Smooth muscle cell (in vitro differentiated cells): ENCODE data around the gene IPO4. TPM values are rescaled to one million over a fixed set of nuclear protein-coding genes. Genes with fewer than 3 reads are reported as not detected.
"Not testable (repeated sequence)": the region's sequence is repeated elsewhere in the genome, so short reads cannot be mapped to it uniquely, and the experiment has no call there.

ENCODE experiments used
- DNase-seq: peaks from one replicate; lab custom pipeline; 2025; ENCODE audit not compliant: unreplicated experiment; lab: John Stamatoyannopoulos, UW
- H2AFZ ChIP-seq: fragments of 200-600 bp; sonication (generic); 2 replicates; pipeline ENCODE4 v1.6.0; 2016; ENCODE audit warnings: antibody characterized with exemption, low read depth, mild to moderate bottlenecking
- H3F3A ChIP-seq: fragments of 200-600 bp; sonication (generic); 2 replicates; pipeline ENCODE4 v1.6.0; 2017; ENCODE audit warnings: antibody characterized with exemption, low read depth
- H3K27ac ChIP-seq: fragments of 200-600 bp; sonication (generic); 2 replicates; pipeline ENCODE4 v1.5.1; 2016; ENCODE audit warnings: low read depth, mild to moderate bottlenecking
- H3K27me3 ChIP-seq: fragments of 200-600 bp; sonication (generic); 2 replicates; pipeline ENCODE4 v1.6.1; 2016; ENCODE audit warnings: low read depth, mild to moderate bottlenecking
- H3K36me3 ChIP-seq: fragments of 200-600 bp; sonication (generic); 2 replicates; pipeline ENCODE4 v1.5.1; 2016; ENCODE audit warnings: low read depth
- H3K4me1 ChIP-seq: fragments of 200-600 bp; sonication (generic); 2 replicates; pipeline ENCODE4 v1.5.1; 2016; ENCODE audit warnings: low read depth
- H3K4me2 ChIP-seq: fragments of 200-600 bp; sonication (generic); 2 replicates; pipeline ENCODE4 v1.6.0; 2016; ENCODE audit warnings: mild to moderate bottlenecking
- H3K4me3 ChIP-seq: fragments of 200-600 bp; sonication (generic); 2 replicates; pipeline ENCODE4 v1.5.1; 2016; ENCODE audit warnings: mild to moderate bottlenecking
- H3K79me2 ChIP-seq: fragments of 200-600 bp; sonication (generic); 2 replicates; pipeline ENCODE4 v1.6.0; 2016; ENCODE audit warnings: low read depth, mild to moderate bottlenecking
- H3K9ac ChIP-seq: fragments of 200-600 bp; sonication (generic); 2 replicates; pipeline ENCODE4 v1.6.0; 2016; ENCODE audit warnings: low read depth
- H3K9me3 ChIP-seq: fragments of 200-600 bp; sonication (generic); replicated peaks from 2 replicates; pipeline ENCODE4 v1.5.1; 2016; ENCODE audit warnings: low read depth
- H4K20me1 ChIP-seq: fragments of 200-600 bp; sonication (generic); 2 replicates; pipeline ENCODE4 v1.6.0; 2016; ENCODE audit warnings: low read depth
- CTCF ChIP-seq: fragments of 200-600 bp; sonication (generic); IDR thresholded peaks from 2 replicates; pipeline ENCODE4 v1.5.1; 2017; ENCODE audit warnings: borderline replicate concordance, mild to moderate bottlenecking, antibody characterized with exemption; ENCODE audit not compliant: insufficient read depth, poor library complexity, severe bottlenecking
- WGBS: methylation state at CpG from one replicate; pipeline ENCODE4 v1.1.7; 2016; ENCODE audit warnings: low lambda C conversion rate; 5-methylcytosine and 5-hydroxymethylcytosine counted together
- polyA plus RNA-seq: library from polyadenylated mRNA; unstranded; fragments of >200 nt; fragmentation: Nextera tagmentation; extraction: Ambion mirVana; gene quantifications from 2 replicates; pipeline ENCODE4 v1.2.1, GENCODE V29; 2016
- total RNA-seq: library from RNA; depleted of rRNA; stranded (reverse); fragments of >200 nt; gene quantifications from 2 replicates; pipeline ENCODE4 v1.2.3, GENCODE V29; 2014

IPO4 gene
- total and polyA plus RNA-seq, 2 experiments from 2014 or later: 14.7 to 20.5 TPM

GRCh38 chr14:24207104-24207551, 18.5 kb upstream of the IPO4 start:
- H3K9ac ChIP-seq: no peak overlapping the region
- H4K20me1 ChIP-seq: no peaks in the 10 kb centered on the region
- no peaks in the 10 kb centered on the region for H3F3A ChIP-seq
- no peak for DNase-seq
- no peaks in the 10 kb centered on the region for H3K36me3 ChIP-seq
- H3K4me1 ChIP-seq: no peaks in the 10 kb centered on the region
- H3K4me3 ChIP-seq: no peak overlapping the region
- H3K9me3 ChIP-seq: no peaks in the 10 kb centered on the region
- H3K27ac ChIP-seq: no peak overlapping the region
- H2AFZ ChIP-seq: no peak overlapping the region
- no peaks in the 10 kb centered on the region for H3K27me3 ChIP-seq
- 96% methylated on average over 5 of the region's 5 CpGs for WGBS
- no peak for TF ChIP-seq CTCF
- H3K79me2 ChIP-seq: peaks cover 3% of the 10 kb centered on the region
- no peak overlapping the region for H3K4me2 ChIP-seq

- no peak overlapping the region for H3K9ac ChIP-seq
- H3K27ac ChIP-seq: no peak overlapping the region
- no peaks in the 10 kb centered on the region for H3K79me2 ChIP-seq
- H3K27me3 ChIP-seq: no peaks in the 10 kb centered on the region
- no peaks in the 10 kb centered on the region for H3K9me3 ChIP-seq
- WGBS: 96% methylated on average over 11 of the region's 11 CpGs
- H3K4me2 ChIP-seq: no peak overlapping the region
- H3K36me3 ChIP-seq: no peaks in the 10 kb centered on the region
- DNase-seq: no peak
- no peak for TF ChIP-seq CTCF
- no peaks in the 10 kb centered on the region for H3F3A ChIP-seq
- H3K4me1 ChIP-seq: no peaks in the 10 kb centered on the region
- H2AFZ ChIP-seq: no peak overlapping the region
- no peaks in the 10 kb centered on the region for H4K20me1 ChIP-seq
- H3K4me3 ChIP-seq: no peak overlapping the region
These were observed 17.9 kb upstream of the IPO4 start for GRCh38 chr14:24206260-24207103.

DNA sequence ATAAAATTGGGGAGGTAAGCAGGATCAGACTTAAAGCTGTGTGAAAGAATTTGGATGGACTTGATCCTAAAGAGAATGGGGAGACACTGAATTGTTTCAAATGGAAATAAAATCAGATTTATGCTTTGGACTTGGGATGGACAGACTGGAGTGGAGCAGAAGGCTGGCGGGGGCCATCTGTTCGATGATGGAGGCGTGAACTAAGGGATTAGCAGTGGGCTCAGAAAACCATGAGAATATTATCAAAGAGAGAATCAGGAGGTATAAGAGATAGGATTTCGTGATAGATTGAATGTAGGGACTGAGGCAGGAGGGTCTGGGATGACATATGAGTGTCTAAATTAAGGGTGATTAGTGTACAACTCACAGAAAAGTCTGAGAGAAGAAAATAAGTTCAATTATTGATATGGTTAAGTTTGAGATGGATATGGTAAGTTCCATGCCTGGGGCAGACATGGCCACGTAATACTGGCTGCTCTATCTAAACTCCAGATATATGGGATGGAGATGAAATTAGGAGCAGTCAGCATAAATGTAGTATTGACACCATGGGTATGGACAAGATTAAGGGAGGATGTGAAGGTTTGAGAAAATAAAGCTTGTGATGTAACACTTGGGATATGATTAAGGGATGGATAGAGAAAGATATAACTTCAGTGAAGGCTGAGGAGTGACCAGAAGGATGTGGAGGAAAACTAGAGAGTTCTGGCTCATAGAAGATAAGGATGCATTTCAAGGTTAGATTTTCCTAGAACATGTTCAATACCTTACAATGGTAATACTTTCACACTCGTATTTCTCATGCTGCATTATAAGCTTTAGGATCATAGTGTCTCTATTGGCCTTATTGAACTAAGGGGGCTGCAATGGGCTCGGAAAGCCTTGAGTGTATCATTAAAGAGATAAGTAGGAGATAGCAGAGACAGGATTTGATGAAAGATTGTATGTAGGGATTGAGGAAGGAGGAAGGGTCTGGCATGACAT, 15.8 kb upstream of the IPO4 start:
- Histone ChIP-seq H2AFZ (no peak overlapping the region), H3K27ac (no peak overlapping the region), H3K4me3 (no peak overlapping the region), H3F3A (no peaks in the 10 kb centered on the region), H3K9me3 (no peaks in the 10 kb centered on the region), H3K79me2 (no peaks in the 10 kb centered on the region), H3K4me1 (no peaks in the 10 kb centered on the region), H3K36me3 (no peaks in the 10 kb centered on the region), H3K27me3 (no peaks in the 10 kb centered on the region), H3K9ac (no peak overlapping the region), H4K20me1 (no peaks in the 10 kb centered on the region), H3K4me2 (no peak overlapping the region)
- DNase-seq: no peak
- 96% methylated on average over 7 of the region's 7 CpGs for WGBS
- no peak for TF ChIP-seq CTCF

GRCh38 chr14:24203249-24203886, 14.8 kb upstream of the IPO4 start:
- not testable (repeated sequence) for H3K79me2 ChIP-seq, DNase-seq, H3K36me3 ChIP-seq, H3K9ac ChIP-seq, H3K4me1 ChIP-seq, H3K27me3 ChIP-seq, H3K4me3 ChIP-seq, H3K9me3 ChIP-seq, H4K20me1 ChIP-seq, H3K4me2 ChIP-seq, H3F3A ChIP-seq, H2AFZ ChIP-seq, H3K27ac ChIP-seq
- 97% methylated on average over 16 of the region's 16 CpGs for WGBS

DNA sequence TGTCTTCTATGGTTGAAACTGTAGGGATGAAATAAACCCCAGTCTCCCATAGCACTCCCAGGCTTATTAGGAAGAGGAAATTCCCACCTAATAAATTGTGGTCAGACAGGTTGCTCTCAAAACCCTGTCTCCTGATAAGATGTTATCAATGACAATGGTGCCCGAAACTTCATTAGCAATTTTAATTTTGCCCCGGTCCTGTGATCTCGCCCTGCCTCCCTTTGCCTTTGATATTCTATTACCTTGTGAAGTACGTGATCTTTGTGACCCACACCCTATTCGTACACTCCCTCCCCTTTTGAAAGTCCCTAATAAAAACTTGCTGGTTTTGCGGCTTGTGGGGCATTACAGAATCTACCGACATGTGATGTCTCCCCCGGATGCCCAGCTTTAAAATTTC, 13.9 kb upstream of the IPO4 start:
- not testable (repeated sequence) for H3K9me3 ChIP-seq, H4K20me1 ChIP-seq, H3K79me2 ChIP-seq, DNase-seq, H3K4me3 ChIP-seq, H3K27me3 ChIP-seq, H3K27ac ChIP-seq, H3K4me1 ChIP-seq, H3K4me2 ChIP-seq, H2AFZ ChIP-seq, H3F3A ChIP-seq, H3K36me3 ChIP-seq, H3K9ac ChIP-seq
- 70% methylated on average over 8 of the region's 8 CpGs for WGBS
